Pancreas (tissue), 10 donors: ENCODE measurements around the gene NR2F6. TPM values are rescaled to one million over a fixed set of nuclear protein-coding genes. Genes with fewer than 3 reads are reported as not detected.

Experiments
- ATAC-seq, 4 donors: fragments of 200-7000 bp; cut with Tn5 transposase; one replicate each; pipeline versions ENCODE4 v1.8.0 to v1.9.1; 2020; ENCODE audit warnings: mild to moderate bottlenecking in 4 of 4, moderate library complexity in 4 of 4
- DNase-seq, 6 donors: peaks; one replicate each; pipeline ENCODE4 v3.0.0-alpha.2; 2020
- FAIRE-seq: peaks from 2 replicates; lab custom pipeline; 2012; peaks lifted over from hg19 to GRCh38; lab: Jason Lieb, UNC
- H3K27ac ChIP-seq, 4 donors: fragments of 200-600 bp; sonication (generic); 1 replicate in 3 of 4; 2 replicates in 1 of 4; pipeline versions ENCODE4 v1.5.0 to v1.8.0; 2020
- H3K27me3 ChIP-seq, 4 donors: fragments of 200-600 bp; one replicate each; pipeline ENCODE4 v1.8.0; 2021
- H3K36me3 ChIP-seq, 3 donors: fragments of 200-600 bp; sonication (generic) in 1 of 3; one replicate each; pipeline versions ENCODE4 v1.5.0 to v1.8.0; 2020 to 2021
- H3K4me1 ChIP-seq, 3 donors: fragments of 200-600 bp; one replicate each; pipeline ENCODE4 v1.8.0; 2021
- H3K4me3 ChIP-seq, 4 donors: fragments of 200-600 bp; sonication (generic) in 2 of 4; one replicate each; pipeline versions ENCODE4 v1.5.0 to v1.8.0; 2020 to 2021
- H3K9me3 ChIP-seq, 4 donors: fragments of 200-600 bp; one replicate each; pipeline ENCODE4 v1.8.0; 2021
- CTCF ChIP-seq, 4 donors: fragments of 200-600 bp; sonication (generic) in 3 of 4; IDR thresholded peaks; one replicate each; pipeline versions ENCODE4 v1.5.0 to v1.8.0; 2021; ENCODE audit warnings: antibody characterized with exemption in 4 of 4
- WGBS, 2 donors: extraction: QIAGEN DNeasy Blood & Tissue Kit; methylation state at CpG; one replicate each; pipeline ENCODE4 v1.1.7; 2013; 5-methylcytosine and 5-hydroxymethylcytosine counted together
- intact Hi-C, 3 donors: fragments of 100-400 bp; cut with DNase I; formaldehyde crosslinking; loops; one replicate each; pipeline versions ENCODE4 v1.11.1 to v1.14.2; 2022
- polyA plus RNA-seq, 2 donors: library from polyadenylated mRNA; stranded (reverse); fragments of 200-250 nt; gene quantifications; one replicate each; pipeline ENCODE4 v1.2.3, GENCODE V29; 2013
- total RNA-seq, 6 donors: library from RNA; stranded (reverse); fragmentation: NEBNext Ultra II Directional in 4 of 6; extraction: Animal tissue kit (Norgen Biotek cat#: 25700) in 4 of 6; gene quantifications; one replicate each; pipeline versions ENCODE4 v1.2.1 to v1.2.4, GENCODE V29; 2021 to 2023
- donor health status: healthy with polysubstance abuse.
- donor health status: DM: no; HTN: no; CAD: no; lungs with moderate emphysema.
- donor health status: DM: no; HTN: no; CAD: no.
- donor health status: control.
- donor health status: control.
- donor health status: Bipolar disorder and iron deficiency.
- donor health status: DM: yes; HTN: yes; CAD: no.
- donor health status: DM: no; HTN: no; CAD: no.
- donor health status: DM: no; HTN: no; CAD: no.
- donor health status: DM: yes; HTN: yes; CAD: no.

Gene NR2F6
- total and polyA plus RNA-seq, 8 donors, result 21.3 to 51.2 (median 34.6) TPM

GRCh38 chr19:17266026-17266425 lies 20.3 kb upstream of the NR2F6 start:
- TF ChIP-seq CTCF (IDR thresholded peaks at IDR 0.05), result no peak
- ATAC-seq, result no peak
- no peak for FAIRE-seq
- H3K9me3 ChIP-seq, result no peaks in the 10 kb centered on the region
- intact Hi-C loops, result no loop called here
- no peak for DNase-seq
- no peaks in the 10 kb centered on the region for H3K27me3 ChIP-seq
- no peak overlapping the region for H3K4me3 ChIP-seq
- H3K27ac ChIP-seq, result no peak overlapping the region
- peaks cover 0 to 7% (median 0%) of the 10 kb centered on the region in 3 donors for H3K4me1 ChIP-seq
- WGBS, 2 donors, result 88 to 89% methylated on average over 7 of the region's 7 CpGs
- H3K36me3 ChIP-seq, result no peaks in the 10 kb centered on the region

GRCh38 chr19:17264641-17264979 lies 18.9 kb upstream of the NR2F6 start, which contains the start of gene USHBP1:
Gene USHBP1, minus strand, starts transcription at chr19:17264745. Its CDS starts 446 bp downstream, at chr19:17264299.
- ATAC-seq (no peak), DNase-seq (no peak), FAIRE-seq (no peak)
- intact Hi-C loops, result no loop called here
- Histone ChIP-seq H3K27ac (no peak within 1 kb of the TSS), H3K36me3 (no peaks in the 10 kb centered on the region), H3K9me3 (no peaks in the 10 kb centered on the region), H3K4me3 (no peak within 1 kb of the TSS), H3K27me3 (no peaks in the 10 kb centered on the region), H3K4me1 (peaks cover 4 to 9% (median 8%) of the 10 kb centered on the region in 3 donors)
- no peak for TF ChIP-seq CTCF (IDR thresholded peaks at IDR 0.05)
- whole genome bisulfite sequencing, 2 donors, result 65 to 66% methylated on average over 5 of the region's 5 CpGs

- no peak overlapping the region for H3K27ac ChIP-seq
- intact Hi-C loops, result no loop called here
- H3K36me3 ChIP-seq, result no peaks in the 10 kb centered on the region
- H3K4me3 ChIP-seq, result no peak overlapping the region
- no peaks in the 10 kb centered on the region for H3K27me3 ChIP-seq
- ATAC-seq (no peak), DNase-seq (peak in 1 of 6 donors; percentile 64), FAIRE-seq (no peak)
- H3K9me3 ChIP-seq, result no peaks in the 10 kb centered on the region
- TF ChIP-seq CTCF (IDR thresholded peaks at IDR 0.05), result no peak
- H3K4me1 ChIP-seq, result peaks cover 4 to 15% (median 14%) of the 10 kb centered on the region in 3 donors
- 83 to 85% methylated on average over 23 of the region's 23 CpGs for WGBS, 2 donors
Observed at GRCh38 chr19:17263712-17264640, 18.3 kb upstream of the NR2F6 start.

GRCh38 chr19:17262557-17262956 lies 16.8 kb upstream of the NR2F6 start:
- TF ChIP-seq CTCF (IDR thresholded peaks at IDR 0.05), result no peak
- Histone ChIP-seq H3K27ac (no peak overlapping the region), H3K27me3 (no peaks in the 10 kb centered on the region), H3K4me1 (peaks cover 4 to 19% (median 9%) of the 10 kb centered on the region in 3 donors), H3K9me3 (no peaks in the 10 kb centered on the region), H3K36me3 (no peaks in the 10 kb centered on the region), H3K4me3 (no peak overlapping the region)
- intact Hi-C loops, result no loop called here
- FAIRE-seq (no peak), DNase-seq (peak in 1 of 6 donors; percentile 54), ATAC-seq (no peak)
- WGBS, 2 donors, result 81 to 90% methylated on average over 16 of the region's 16 CpGs
